Activated CD8-positive, alpha-beta T cell treated with anti-CD3 and anti-CD28 coated beads for 36 hours (primary cell): ENCODE data around the gene PAQR8. TPM values are rescaled to one million over a fixed set of nuclear protein-coding genes. Genes with fewer than 3 reads are reported as not detected.

ENCODE experiments used
- ATAC-seq: fragments of 200-7000 bp; cut with Tn5 transposase; one replicate; pipeline ENCODE4 v1.10.0; 2021; ENCODE audit warnings: mild to moderate bottlenecking, moderate library complexity
- CTCF ChIA-PET: fragments of 350-600 bp; sonication (Branson Sonifier 250); formaldehyde crosslinking; loops from one replicate; lab custom pipeline; 2021; ENCODE audit warnings: antibody characterized with exemption; lab: Charles Lee
- POLR2A ChIA-PET: fragments of 350-600 bp; sonication (Branson Sonifier 250); formaldehyde crosslinking; loops from one replicate; lab custom pipeline; 2021; ENCODE audit warnings: antibody characterized with exemption; lab: Charles Lee
- DNase-seq: peaks from one replicate; pipeline ENCODE4 v3.0.0-alpha.2; 2020
- H3K27ac Mint-ChIP-seq: one replicate; pipeline ENCODE4 v1.8.0; 2021; ENCODE audit warnings: mild to moderate bottlenecking, mixed read lengths
- H3K27me3 Mint-ChIP-seq: one replicate; pipeline ENCODE4 v1.8.0; 2021; ENCODE audit warnings: mixed read lengths
- H3K36me3 Mint-ChIP-seq: one replicate; pipeline ENCODE4 v1.8.0; 2021; ENCODE audit warnings: low read depth, mixed read lengths
- H3K4me1 Mint-ChIP-seq: one replicate; pipeline ENCODE4 v1.8.0; 2021; ENCODE audit warnings: low read depth, mixed read lengths
- H3K4me3 Mint-ChIP-seq: one replicate; pipeline ENCODE4 v1.8.0; 2021; ENCODE audit warnings: mild to moderate bottlenecking, moderate library complexity, mixed read lengths
- H3K9me3 Mint-ChIP-seq: one replicate; pipeline ENCODE4 v1.8.0; 2021; ENCODE audit warnings: mixed read lengths
- intact Hi-C: fragments of 100-400 bp; cut with micrococcal nuclease; formaldehyde crosslinking; loops from one replicate; pipeline ENCODE4 v1.10.0; 2022
- total RNA-seq, 2 experiments: library from RNA; stranded (reverse); gene quantifications; one replicate each; pipeline ENCODE4 v1.2.3, GENCODE V29; 2021
- TF ChIP-seq, protein P1 (sequence below): fragments of 200-600 bp; IDR thresholded peaks from one replicate; pipeline ENCODE4 v1.8.0; 2022; ENCODE audit warnings: antibody characterized with exemption, mild to moderate bottlenecking

Gene PAQR8
- total RNA-seq, 2 experiments from 2014 or later, result 12.9 to 13.7 TPM

- Mint-ChIP-seq H3K9me3 (no peaks in the 10 kb centered on the region), H3K4me3 (no peak overlapping the region)
- POLR2A ChIA-PET, result interaction anchor here (0.6 to 1.6 kb wide), 2 partner anchors 11 to 160 kb away, joined by 3 to 6 read pairs; no protein-coding TSS in a partner anchor
Measured at GRCh38 chr6:52415917-52416628, 54.1 kb downstream of the PAQR8 start.

DNA sequence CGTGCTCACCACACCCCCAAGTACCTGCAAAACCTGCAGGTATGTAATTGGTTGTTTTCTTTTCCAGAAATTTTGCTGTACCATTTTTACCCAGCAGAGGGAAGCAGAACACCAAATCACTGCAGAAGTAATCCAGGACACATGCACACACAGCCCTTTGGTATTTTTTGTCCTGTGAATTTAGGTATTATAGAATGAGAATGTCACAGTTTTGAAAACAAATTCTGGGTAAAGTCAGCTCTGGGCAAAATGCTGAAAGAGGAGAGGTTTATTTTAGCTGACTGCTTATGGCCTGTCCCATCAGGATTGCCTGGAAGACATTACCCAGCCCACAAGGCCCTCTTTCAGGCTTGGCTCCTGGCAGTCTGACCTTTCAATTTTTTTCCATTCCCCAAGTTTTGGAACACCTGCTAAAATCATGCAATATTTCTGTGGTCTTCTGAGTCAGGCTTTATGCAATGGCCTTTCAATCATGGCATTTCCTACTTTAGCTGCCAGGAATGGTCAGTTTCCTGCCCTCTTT, 54.7 kb downstream of the PAQR8 start:
- ChIA-PET CTCF (interaction anchor here (0.6 to 7.6 kb wide), 28 partner anchors 9 to 657 kb away, joined by 3 to 65 read pairs (median 4); partner anchors contain the start of gene MCM3), POLR2A (no interaction called here)
- Mint-ChIP-seq H3K4me1 (peaks cover 32% of the 10 kb centered on the region), H3K9me3 (no peaks in the 10 kb centered on the region), H3K27ac (peak overlapping the region; percentile 4), H3K27me3 (no peaks in the 10 kb centered on the region), H3K36me3 (no peaks in the 10 kb centered on the region), H3K4me3 (no peak overlapping the region)
- intact Hi-C loops, result loop anchor here (2.0 to 5.0 kb wide), 3 partner anchors 161 to 246 kb away; partner anchors contain the start of gene TRAM2
- DNase-seq (peak; percentile 46), ATAC-seq (peak; percentile 17)
- TF ChIP-seq, protein P1, sequence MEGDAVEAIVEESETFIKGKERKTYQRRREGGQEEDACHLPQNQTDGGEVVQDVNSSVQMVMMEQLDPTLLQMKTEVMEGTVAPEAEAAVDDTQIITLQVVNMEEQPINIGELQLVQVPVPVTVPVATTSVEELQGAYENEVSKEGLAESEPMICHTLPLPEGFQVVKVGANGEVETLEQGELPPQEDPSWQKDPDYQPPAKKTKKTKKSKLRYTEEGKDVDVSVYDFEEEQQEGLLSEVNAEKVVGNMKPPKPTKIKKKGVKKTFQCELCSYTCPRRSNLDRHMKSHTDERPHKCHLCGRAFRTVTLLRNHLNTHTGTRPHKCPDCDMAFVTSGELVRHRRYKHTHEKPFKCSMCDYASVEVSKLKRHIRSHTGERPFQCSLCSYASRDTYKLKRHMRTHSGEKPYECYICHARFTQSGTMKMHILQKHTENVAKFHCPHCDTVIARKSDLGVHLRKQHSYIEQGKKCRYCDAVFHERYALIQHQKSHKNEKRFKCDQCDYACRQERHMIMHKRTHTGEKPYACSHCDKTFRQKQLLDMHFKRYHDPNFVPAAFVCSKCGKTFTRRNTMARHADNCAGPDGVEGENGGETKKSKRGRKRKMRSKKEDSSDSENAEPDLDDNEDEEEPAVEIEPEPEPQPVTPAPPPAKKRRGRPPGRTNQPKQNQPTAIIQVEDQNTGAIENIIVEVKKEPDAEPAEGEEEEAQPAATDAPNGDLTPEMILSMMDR, result peak; percentile 92

More at GRCh38 chr6:52415917-52416628, 54.1 kb downstream of the PAQR8 start:
- DNase-seq (no peak), ATAC-seq (no peak)
- intact Hi-C loops, result loop anchor here (2.0 to 5.0 kb wide), 3 partner anchors 161 to 247 kb away; partner anchors contain the start of gene TRAM2
- TF ChIP-seq, protein P1, result no peak
- H3K27me3 Mint-ChIP-seq, result no peaks in the 10 kb centered on the region
- CTCF ChIA-PET, result interaction anchor here (0.7 to 7.6 kb wide), 33 partner anchors 8 to 291 kb away, joined by 3 to 65 read pairs (median 5); partner anchors contain the start of genes MCM3, PAQR8, TMEM14A and TRAM2
- peaks cover 32% of the 10 kb centered on the region for H3K4me1 Mint-ChIP-seq
- no peaks in the 10 kb centered on the region for H3K36me3 Mint-ChIP-seq
- H3K27ac Mint-ChIP-seq, result peak overlapping the region; percentile 4

DNA sequence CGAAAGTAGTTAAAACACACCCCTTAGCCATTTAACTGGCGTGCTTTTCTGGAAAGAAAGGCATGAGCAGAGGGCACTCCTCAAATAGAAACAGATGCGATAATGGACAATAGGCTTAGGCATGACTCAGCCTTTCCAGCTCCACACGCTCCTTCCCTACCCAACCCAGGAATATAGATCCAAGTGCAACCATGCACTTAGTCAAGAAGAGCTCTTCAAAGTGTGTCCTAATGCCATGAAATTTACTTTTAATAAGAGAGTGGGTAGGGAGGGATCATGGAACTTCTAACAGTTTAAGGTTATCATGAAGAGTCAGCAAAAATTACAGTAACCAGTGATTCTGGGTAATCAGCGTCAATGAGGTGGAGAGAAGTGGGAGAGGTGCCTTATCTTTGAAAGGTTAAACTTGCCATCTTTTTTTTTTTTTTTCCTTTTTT, 55.7 kb downstream of the PAQR8 start:
- TF ChIP-seq, protein P1, result no peak
- ChIA-PET POLR2A (interaction anchor here (0.6 to 0.8 kb wide), 2 partner anchors 15 to 18 kb away, joined by 3 read pairs; no protein-coding TSS in a partner anchor), CTCF (interaction anchor here (1.0 to 7.6 kb wide), 10 partner anchors 14 to 255 kb away, joined by 3 to 65 read pairs (median 8); partner anchors contain the start of gene MCM3)
- no peak for ATAC-seq
- DNase-seq, result no peak
- no peaks in the 10 kb centered on the region for H3K27me3 Mint-ChIP-seq
- no peaks in the 10 kb centered on the region for H3K36me3 Mint-ChIP-seq
- intact Hi-C loops, result loop anchor here (2.0 to 5.0 kb wide), 3 partner anchors 160 to 245 kb away; partner anchors contain the start of gene TRAM2
- H3K9me3 Mint-ChIP-seq, result no peaks in the 10 kb centered on the region
- H3K4me3 Mint-ChIP-seq, result no peak overlapping the region
- H3K27ac Mint-ChIP-seq, result no peak overlapping the region
- H3K4me1 Mint-ChIP-seq, result peaks cover 32% of the 10 kb centered on the region

- H3K4me1 Mint-ChIP-seq, result peaks cover 30% of the 10 kb centered on the region
- no peak for DNase-seq
- H3K36me3 Mint-ChIP-seq, result no peaks in the 10 kb centered on the region
- POLR2A ChIA-PET, result interaction anchor here (0.8 to 2.3 kb wide), 4 partner anchors 18 to 247 kb away, joined by 3 to 12 read pairs (median 6); partner anchors contain the start of genes MCM3 and TRAM2
- H3K9me3 Mint-ChIP-seq, result no peaks in the 10 kb centered on the region
- no peak overlapping the region for H3K4me3 Mint-ChIP-seq
- no peak for ATAC-seq
- TF ChIP-seq, protein P1, result no peak
- CTCF ChIA-PET, result interaction anchor here (0.6 to 7.6 kb wide), 12 partner anchors 11 to 531 kb away, joined by 3 to 65 read pairs (median 6); partner anchors contain the start of gene MCM3
- intact Hi-C loops, result loop anchor here (5.0 kb wide), 2 partner anchors 159 to 179 kb away; partner anchors contain the start of gene TRAM2
- H3K27ac Mint-ChIP-seq, result no peak overlapping the region
- H3K27me3 Mint-ChIP-seq, result no peaks in the 10 kb centered on the region
Measured at GRCh38 chr6:52418606-52419005, 56.7 kb downstream of the PAQR8 start.
